ENCODE data around the gene TOGARAM1. TPM values are rescaled to one million over a fixed set of nuclear protein-coding genes. Genes with fewer than 3 reads are reported as not detected.
"Not testable (repeated sequence)": the region's sequence is repeated elsewhere in the genome, so short reads cannot be mapped to it uniquely, and the experiment has no call there.

Gene TOGARAM1
- total RNA-seq, 2 experiments from 2014 or later, result 13.2 to 17.8 TPM

DNA sequence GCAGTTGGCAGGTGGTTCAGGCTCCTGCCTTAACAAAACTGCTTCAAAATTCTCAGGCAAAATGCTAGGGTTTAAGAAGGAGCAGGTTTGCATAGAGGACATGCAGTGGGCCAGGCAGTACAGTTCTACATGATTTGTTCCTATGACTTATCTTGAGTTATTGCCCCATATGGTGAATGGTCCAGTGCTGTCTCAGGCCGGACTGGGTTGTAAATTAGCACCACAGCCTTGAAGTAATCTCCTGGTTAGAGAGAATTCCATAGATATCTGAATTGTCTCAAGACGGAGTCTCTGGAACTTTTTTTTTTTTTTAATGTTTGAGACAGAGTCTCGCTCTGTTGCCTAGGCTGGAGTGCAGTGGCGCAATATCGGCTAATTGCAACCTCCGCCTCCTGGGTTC lies 110.1 kb downstream of the TOGARAM1 start:
- Mint-ChIP-seq H3K4me3 (no peak overlapping the region), H3K27me3 (no peaks in the 10 kb centered on the region), H3K4me1 (ENCODE audit: low read depth) (no peaks in the 10 kb centered on the region), H3K27ac (no peak overlapping the region), H3K9me3 (no peaks in the 10 kb centered on the region), H3K36me3 (ENCODE audit: low read depth) (peaks cover 4% of the 10 kb centered on the region)
- ChIA-PET POLR2A (no interaction called here), CTCF (no interaction called here)
- intact Hi-C loops (cut with DNase I, micrococcal nuclease), result no loop called here
- H3K36me3 ChIP-seq (ENCODE audit: insufficient read depth, low read length), result no peaks in the 10 kb centered on the region
- H3K27ac ChIP-seq (ENCODE audit: low read depth in 1 of 2, low read length in 2 of 2), result no peak overlapping the region
- H3K4me3 ChIP-seq (ENCODE audit: low read length), result no peak overlapping the region
- no peak for TF ChIP-seq CTCF (IDR thresholded peaks at IDR 0.05)
- no peak for ATAC-seq (ENCODE audit: poor library complexity)
- H3K27me3 ChIP-seq (ENCODE audit: control insufficient read depth in 1 of 2, insufficient read depth in 2 of 2, low read length in 2 of 2), result no peaks in the 10 kb centered on the region
- no peaks in the 10 kb centered on the region for H3K9me3 ChIP-seq (ENCODE audit: control insufficient read depth in 1 of 2, insufficient read depth in 1 of 2, low read length in 2 of 2)
- no peak for DNase-seq
- no peaks in the 10 kb centered on the region for H3K4me1 ChIP-seq (ENCODE audit: insufficient read depth, low read length)

DNA sequence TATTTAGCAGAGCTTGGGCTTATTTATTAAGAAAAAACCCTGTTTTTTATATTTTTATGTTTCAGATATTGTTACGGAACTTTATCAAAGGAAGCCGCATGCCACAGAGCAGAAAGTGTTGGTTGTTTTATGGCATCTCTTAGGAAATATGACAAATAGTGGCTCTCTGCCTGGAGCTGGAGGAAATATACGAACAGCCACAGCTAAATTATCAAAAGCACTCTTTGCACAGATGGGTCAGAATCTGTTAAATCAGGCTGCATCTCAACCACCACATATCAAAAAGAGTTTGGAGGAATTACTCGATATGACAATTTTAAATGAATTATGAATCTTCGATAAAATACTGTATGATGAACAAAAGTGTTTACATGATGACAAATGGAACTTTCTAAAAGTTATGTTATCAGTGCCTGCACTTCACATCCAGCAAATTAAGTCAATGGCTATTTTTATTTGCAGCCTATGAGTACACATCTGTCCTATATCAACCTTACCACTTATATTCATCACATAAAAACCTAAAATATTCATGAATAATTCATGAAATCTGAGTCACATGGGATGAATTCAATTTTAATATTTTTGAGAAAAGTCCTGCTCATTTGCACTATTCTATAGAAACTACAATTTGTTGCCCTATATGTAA lies 111.4 kb downstream of the TOGARAM1 start:
- Histone ChIP-seq H3K4me1 (ENCODE audit: insufficient read depth, low read length) (no peaks in the 10 kb centered on the region), H3K4me3 (ENCODE audit: low read length) (no peak overlapping the region), H3K36me3 (ENCODE audit: insufficient read depth, low read length) (no peaks in the 10 kb centered on the region), H3K27ac (ENCODE audit: low read depth in 1 of 2, low read length in 2 of 2) (no peak overlapping the region), H3K27me3 (ENCODE audit: control insufficient read depth in 1 of 2, insufficient read depth in 2 of 2, low read length in 2 of 2) (no peaks in the 10 kb centered on the region), H3K9me3 (ENCODE audit: control insufficient read depth in 1 of 2, insufficient read depth in 1 of 2, low read length in 2 of 2) (no peaks in the 10 kb centered on the region)
- no peak overlapping the region for H3K4me3 Mint-ChIP-seq
- intact Hi-C loops (cut with DNase I, micrococcal nuclease), result no loop called here
- peaks cover 4% of the 10 kb centered on the region for H3K36me3 Mint-ChIP-seq (ENCODE audit: low read depth)
- ChIA-PET CTCF (no interaction called here), POLR2A (no interaction called here)
- no peak for DNase-seq
- TF ChIP-seq CTCF (IDR thresholded peaks at IDR 0.05), result no peak
- H3K27ac Mint-ChIP-seq, result no peak overlapping the region
- no peaks in the 10 kb centered on the region for H3K27me3 Mint-ChIP-seq
- no peak for ATAC-seq (ENCODE audit: poor library complexity)
- H3K4me1 Mint-ChIP-seq (ENCODE audit: low read depth), result no peaks in the 10 kb centered on the region
- H3K9me3 Mint-ChIP-seq, result no peaks in the 10 kb centered on the region

GRCh38 chr14:45078323-45078722 lies 116.3 kb downstream of the TOGARAM1 start:
- CTCF ChIA-PET, result no interaction called here
- no peaks in the 10 kb centered on the region for H3K27me3 ChIP-seq (ENCODE audit: control insufficient read depth in 1 of 2, insufficient read depth in 2 of 2, low read length in 2 of 2)
- no peaks in the 10 kb centered on the region for H3K9me3 ChIP-seq (ENCODE audit: control insufficient read depth in 1 of 2, insufficient read depth in 1 of 2, low read length in 2 of 2)
- H3K4me1 Mint-ChIP-seq (ENCODE audit: low read depth), result peaks cover 3% of the 10 kb centered on the region
- H3K4me3 ChIP-seq (ENCODE audit: low read length), result no peak overlapping the region
- H3K36me3 ChIP-seq (ENCODE audit: insufficient read depth, low read length), result no peaks in the 10 kb centered on the region
- H3K27ac Mint-ChIP-seq, result no peak overlapping the region
- TF ChIP-seq CTCF (IDR thresholded peaks at IDR 0.05), result no peak
- POLR2A ChIA-PET, result interaction anchor here (1.8 kb wide), 1 partner anchor 117 kb away, joined by 4 read pairs; the partner anchor contains the start of genes KLHL28 and TOGARAM1
- peaks cover 3% of the 10 kb centered on the region for H3K4me1 ChIP-seq (ENCODE audit: insufficient read depth, low read length)
- H3K27ac ChIP-seq (ENCODE audit: low read depth in 1 of 2, low read length in 2 of 2), result no peak overlapping the region
- ATAC-seq (ENCODE audit: poor library complexity), result no peak
- H3K9me3 Mint-ChIP-seq, result no peaks in the 10 kb centered on the region
- no peak for DNase-seq
- H3K27me3 Mint-ChIP-seq, result no peaks in the 10 kb centered on the region
- no peaks in the 10 kb centered on the region for H3K36me3 Mint-ChIP-seq (ENCODE audit: low read depth)
- intact Hi-C loops (cut with DNase I, micrococcal nuclease), result no loop called here
- no peak overlapping the region for H3K4me3 Mint-ChIP-seq

DNA sequence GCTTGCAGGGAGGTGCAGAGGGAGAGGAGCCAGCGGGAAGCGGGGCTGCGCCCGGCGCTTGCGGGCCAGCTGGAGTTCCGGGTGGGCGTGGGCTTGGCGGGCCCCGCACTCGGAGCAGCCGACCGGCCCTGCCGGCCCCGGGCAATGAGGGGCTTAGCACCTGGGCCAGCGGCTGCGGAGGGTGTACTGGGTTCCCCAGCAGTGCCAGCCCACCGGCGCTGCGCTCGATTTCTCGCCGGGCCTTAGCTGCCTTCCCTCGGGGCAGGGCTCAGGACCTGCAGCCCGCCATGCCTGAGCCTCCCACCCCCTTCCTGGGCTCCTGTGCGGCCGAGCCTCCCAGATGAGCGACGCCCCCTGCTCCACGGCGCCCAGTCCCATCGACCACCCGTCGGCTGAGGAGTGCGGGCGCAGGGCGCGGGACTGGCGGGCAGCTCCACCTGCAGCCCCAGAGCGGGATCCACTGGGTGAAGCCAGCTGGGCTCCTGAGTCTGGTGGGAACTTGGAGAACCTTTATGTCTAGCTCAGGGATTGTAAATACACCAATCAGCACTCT lies 118.5 kb downstream of the TOGARAM1 start:
- H3K4me3 Mint-ChIP-seq; POLR2A ChIA-PET; H3K27me3 ChIP-seq (ENCODE audit: control insufficient read depth in 1 of 2, insufficient read depth in 2 of 2, low read length in 2 of 2); H3K9me3 ChIP-seq (ENCODE audit: control insufficient read depth in 1 of 2, insufficient read depth in 1 of 2, low read length in 2 of 2); H3K36me3 ChIP-seq (ENCODE audit: insufficient read depth, low read length); DNase-seq; H3K9me3 Mint-ChIP-seq; H3K27me3 Mint-ChIP-seq; CTCF ChIA-PET; H3K4me1 ChIP-seq (ENCODE audit: insufficient read depth, low read length); ATAC-seq (ENCODE audit: poor library complexity); H3K27ac Mint-ChIP-seq; H3K27ac ChIP-seq (ENCODE audit: low read depth in 1 of 2, low read length in 2 of 2); H3K4me3 ChIP-seq (ENCODE audit: low read length): not testable (repeated sequence)
- intact Hi-C loops (cut with DNase I, micrococcal nuclease), result loop anchor here (5.0 kb wide), 1 partner anchor 172 kb away; the partner anchor contains the start of gene MIS18BP1 (in 2 of the 2)
- Mint-ChIP-seq H3K36me3 (ENCODE audit: low read depth) (peaks cover 11% of the 10 kb centered on the region), H3K4me1 (ENCODE audit: low read depth) (peaks cover 24% of the 10 kb centered on the region)

DNA sequence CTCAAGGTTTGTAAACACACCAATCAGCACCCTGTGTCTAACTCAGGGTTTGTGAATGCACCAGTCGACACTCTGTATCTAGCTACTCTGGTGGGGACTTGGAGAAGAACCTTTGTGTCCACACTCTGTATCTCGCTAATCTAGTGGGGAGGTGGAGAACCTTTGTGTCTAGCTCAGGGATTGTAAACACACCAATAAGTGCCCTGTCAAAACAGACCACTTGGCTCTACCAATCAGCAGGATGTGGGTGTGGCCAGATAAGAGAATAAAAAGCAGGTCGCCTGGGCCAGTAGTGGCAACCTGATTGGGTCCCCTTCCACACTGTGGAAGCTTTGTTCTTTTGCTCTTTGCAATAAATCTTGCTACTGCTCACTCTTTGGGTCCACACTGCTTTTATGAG lies 119.1 kb downstream of the TOGARAM1 start:
- POLR2A ChIA-PET; H3K4me3 Mint-ChIP-seq; H3K27me3 ChIP-seq (ENCODE audit: control insufficient read depth in 1 of 2, insufficient read depth in 2 of 2, low read length in 2 of 2); H3K27ac ChIP-seq (ENCODE audit: low read depth in 1 of 2, low read length in 2 of 2); H3K9me3 ChIP-seq (ENCODE audit: control insufficient read depth in 1 of 2, insufficient read depth in 1 of 2, low read length in 2 of 2); DNase-seq; H3K27me3 Mint-ChIP-seq; H3K9me3 Mint-ChIP-seq; CTCF ChIA-PET; H3K4me3 ChIP-seq (ENCODE audit: low read length); H3K36me3 ChIP-seq (ENCODE audit: insufficient read depth, low read length); ATAC-seq (ENCODE audit: poor library complexity); H3K27ac Mint-ChIP-seq: not testable (repeated sequence)
- peaks cover 30% of the 10 kb centered on the region for H3K4me1 Mint-ChIP-seq (ENCODE audit: low read depth)
- peaks cover 13% of the 10 kb centered on the region for H3K4me1 ChIP-seq (ENCODE audit: insufficient read depth, low read length)
- intact Hi-C loops (cut with DNase I, micrococcal nuclease), result loop anchor here (5.0 kb wide), 1 partner anchor 171 kb away; the partner anchor contains the start of gene MIS18BP1 (in 2 of the 2)
- H3K36me3 Mint-ChIP-seq (ENCODE audit: low read depth), result peaks cover 11% of the 10 kb centered on the region
